Upper lobe of left lung (tissue), 6 donors: ENCODE data around the gene KCNE4. TPM values are rescaled to one million over a fixed set of nuclear protein-coding genes. Genes with fewer than 3 reads are reported as not detected.

ENCODE experiments used
- ATAC-seq, 2 donors: fragments of 200-7000 bp; cut with Tn5 transposase; one replicate each; pipeline ENCODE4 v1.9.1; 2022; ENCODE audit warnings: mild to moderate bottlenecking in 2 of 2, moderate library complexity in 2 of 2; ENCODE audit not compliant: low FRiP score in 2 of 2
- DNase-seq, 2 donors: peaks; one replicate each; pipeline ENCODE4 v3.0.0-alpha.2; 2019 to 2020
- H3K27ac ChIP-seq, 4 donors: fragments of 200-600 bp; sonication (generic); one replicate each; pipeline ENCODE4 v1.5.1; 2016 to 2019
- H3K27me3 ChIP-seq, 4 donors: fragments of 200-600 bp; sonication (generic); one replicate each; pipeline ENCODE4 v1.5.1; 2017 to 2019
- H3K36me3 ChIP-seq, 4 donors: fragments of 200-600 bp; sonication (generic); one replicate each; pipeline ENCODE4 v1.5.1; 2016 to 2019
- H3K4me1 ChIP-seq, 4 donors: fragments of 200-600 bp; sonication (generic); one replicate each; pipeline ENCODE4 v1.5.1; 2018 to 2019
- H3K4me3 ChIP-seq, 4 donors: fragments of 200-600 bp; sonication (generic); one replicate each; pipeline ENCODE4 v1.5.1; 2017 to 2019; ENCODE audit warnings: mild to moderate bottlenecking in 2 of 4, moderate library complexity in 1 of 4
- H3K9me3 ChIP-seq, 4 donors: fragments of 200-600 bp; sonication (generic); one replicate each; pipeline ENCODE4 v1.5.1; 2018 to 2019
- EP300 ChIP-seq, 4 donors: sonication (generic); formaldehyde crosslinking; IDR thresholded peaks; one replicate each; pipeline ENCODE4 v1.5.1; 2017; ENCODE audit warnings: antibody characterized with exemption in 4 of 4, control low read depth in 2 of 4
- POLR2A ChIP-seq, 4 donors: fragments of 450-650 bp; IDR thresholded peaks; one replicate each; pipeline ENCODE4 v1.5.1; 2016 to 2017; ENCODE audit warnings: antibody characterized with exemption in 4 of 4, mild to moderate bottlenecking in 2 of 4
- POLR2AphosphoS5 ChIP-seq, 2 donors: sonication (generic); formaldehyde crosslinking; IDR thresholded peaks; one replicate each; pipeline ENCODE4 v1.5.1; 2017; ENCODE audit warnings: antibody characterized with exemption in 2 of 2
- WGBS, 2 donors: methylation state at CpG; one replicate each; pipeline ENCODE4 v1.1.5; 2017 to 2018; 5-methylcytosine and 5-hydroxymethylcytosine counted together
- total RNA-seq, 6 donors: library from RNA; depleted of rRNA in 4 of 6; stranded (reverse); fragments of >200 nt in 4 of 6; gene quantifications; one replicate each; pipeline versions ENCODE4 v1.1.0 to v1.2.1, GENCODE V29; 2016 to 2021
- TF ChIP-seq, protein P1 (sequence below), 6 experiments: fragments of 450-650 bp in 4 of 6; fragments of 200-600 bp in 2 of 6; sonication (generic) in 2 of 6; IDR thresholded peaks; one replicate each; pipeline ENCODE4 v1.5.1; 2016 to 2019; ENCODE audit warnings: antibody characterized with exemption in 6 of 6
- donor health status: DM: no; HTN: no; CAD: no; lungs with moderate emphysema.
- donor health status: DM: no; HTN: yes; CAD: no; lungs with severe emphysema.

Gene KCNE4
- total RNA-seq, 6 donors from 2014 or later, result 0.20 to 1.9 (median 0.89) TPM; not detected in 1

DNA sequence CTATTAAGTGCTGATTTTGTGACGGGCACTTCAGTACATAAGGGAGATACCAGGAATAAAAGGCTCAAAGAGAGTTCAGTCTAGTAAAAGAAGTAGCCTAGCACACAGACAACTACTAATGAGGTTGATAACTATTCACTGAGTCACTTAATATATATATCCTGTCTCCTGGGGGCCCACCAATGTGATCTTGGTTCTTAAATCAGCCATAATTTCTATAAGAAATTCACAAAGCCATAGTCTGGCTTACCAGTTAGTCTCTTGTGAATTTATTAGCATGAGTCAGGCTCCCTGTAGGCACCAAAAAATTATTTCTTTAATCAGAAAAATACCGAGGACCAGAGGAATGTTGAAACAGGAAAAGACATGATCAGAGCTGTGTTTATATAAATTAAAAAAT, 10.4 kb downstream of the KCNE4 start:
- no peaks in the 10 kb centered on the region for H3K9me3 ChIP-seq
- WGBS, 2 donors, result 63 to 64% methylated on average over 2 of the region's 2 CpGs
- TF ChIP-seq, protein P1, sequence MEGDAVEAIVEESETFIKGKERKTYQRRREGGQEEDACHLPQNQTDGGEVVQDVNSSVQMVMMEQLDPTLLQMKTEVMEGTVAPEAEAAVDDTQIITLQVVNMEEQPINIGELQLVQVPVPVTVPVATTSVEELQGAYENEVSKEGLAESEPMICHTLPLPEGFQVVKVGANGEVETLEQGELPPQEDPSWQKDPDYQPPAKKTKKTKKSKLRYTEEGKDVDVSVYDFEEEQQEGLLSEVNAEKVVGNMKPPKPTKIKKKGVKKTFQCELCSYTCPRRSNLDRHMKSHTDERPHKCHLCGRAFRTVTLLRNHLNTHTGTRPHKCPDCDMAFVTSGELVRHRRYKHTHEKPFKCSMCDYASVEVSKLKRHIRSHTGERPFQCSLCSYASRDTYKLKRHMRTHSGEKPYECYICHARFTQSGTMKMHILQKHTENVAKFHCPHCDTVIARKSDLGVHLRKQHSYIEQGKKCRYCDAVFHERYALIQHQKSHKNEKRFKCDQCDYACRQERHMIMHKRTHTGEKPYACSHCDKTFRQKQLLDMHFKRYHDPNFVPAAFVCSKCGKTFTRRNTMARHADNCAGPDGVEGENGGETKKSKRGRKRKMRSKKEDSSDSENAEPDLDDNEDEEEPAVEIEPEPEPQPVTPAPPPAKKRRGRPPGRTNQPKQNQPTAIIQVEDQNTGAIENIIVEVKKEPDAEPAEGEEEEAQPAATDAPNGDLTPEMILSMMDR (IDR thresholded peaks at IDR 0.05), result no peak
- TF ChIP-seq EP300 (IDR thresholded peaks at IDR 0.05) (no peak), POLR2AphosphoS5 (IDR thresholded peaks at IDR 0.05) (no peak)
- H3K27me3 ChIP-seq, result no peaks in the 10 kb centered on the region
- H3K4me1 ChIP-seq, result peaks cover 0 to under 1% (median 0%) of the 10 kb centered on the region in 4 donors
- no peak overlapping the region for H3K27ac ChIP-seq
- no peak overlapping the region for H3K4me3 ChIP-seq
- DNase-seq (no peak), ATAC-seq (no peak)
- no peaks in the 10 kb centered on the region for H3K36me3 ChIP-seq

DNA sequence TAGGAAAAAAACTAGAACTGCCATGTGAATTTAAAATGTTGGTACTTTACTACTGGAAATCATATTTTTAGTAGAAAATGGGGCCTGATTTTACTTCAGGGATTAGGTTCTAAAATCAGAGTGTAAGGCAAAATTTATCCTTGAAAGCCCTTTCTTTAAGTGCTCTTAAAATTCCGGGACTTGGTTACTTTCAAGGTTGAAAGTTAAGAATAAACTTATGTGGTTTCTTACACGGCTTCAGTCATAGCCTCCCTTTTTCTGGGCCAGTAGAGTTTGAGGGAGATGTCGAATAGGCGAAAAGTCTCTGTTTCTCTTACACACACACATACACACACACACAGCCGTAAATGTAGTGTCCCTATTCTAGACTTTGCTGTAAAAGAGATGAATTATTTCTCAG, 13.1 kb downstream of the KCNE4 start:
- DNase-seq (no peak), ATAC-seq (no peak)
- Histone ChIP-seq H3K27me3 (no peaks in the 10 kb centered on the region), H3K36me3 (no peaks in the 10 kb centered on the region), H3K4me3 (no peak overlapping the region), H3K27ac (no peak overlapping the region), H3K9me3 (no peaks in the 10 kb centered on the region), H3K4me1 (no peaks in the 10 kb centered on the region)
- TF ChIP-seq POLR2A (IDR thresholded peaks at IDR 0.05), result no peak
- no peak for TF ChIP-seq POLR2AphosphoS5 (IDR thresholded peaks at IDR 0.05)
- TF ChIP-seq, protein P1 (IDR thresholded peaks at IDR 0.05), result no peak
- TF ChIP-seq EP300 (IDR thresholded peaks at IDR 0.05), result no peak
- whole genome bisulfite sequencing, 2 donors, result 63 to 75% methylated on average over 5 of the region's 5 CpGs

DNA sequence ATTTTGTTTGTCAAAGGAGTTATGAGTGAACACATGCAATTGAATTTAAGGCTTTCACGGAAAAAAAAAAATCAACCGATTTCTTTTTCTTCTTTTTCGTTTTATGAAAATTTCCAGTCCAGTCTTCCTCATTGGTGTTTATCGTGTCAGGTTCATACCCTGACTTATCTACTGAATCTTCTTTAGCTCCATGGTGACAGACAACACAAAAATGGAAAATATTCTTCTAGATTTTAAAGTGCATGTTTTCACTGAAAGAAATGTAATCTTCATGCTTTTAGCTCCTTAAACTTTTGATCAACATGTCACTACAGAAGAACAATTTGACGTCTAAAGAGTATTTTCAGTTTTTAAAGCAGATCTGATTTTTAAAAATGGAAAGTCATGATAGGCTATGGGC, 14.7 kb downstream of the KCNE4 start:
- H3K9me3 ChIP-seq, result no peaks in the 10 kb centered on the region

DNA sequence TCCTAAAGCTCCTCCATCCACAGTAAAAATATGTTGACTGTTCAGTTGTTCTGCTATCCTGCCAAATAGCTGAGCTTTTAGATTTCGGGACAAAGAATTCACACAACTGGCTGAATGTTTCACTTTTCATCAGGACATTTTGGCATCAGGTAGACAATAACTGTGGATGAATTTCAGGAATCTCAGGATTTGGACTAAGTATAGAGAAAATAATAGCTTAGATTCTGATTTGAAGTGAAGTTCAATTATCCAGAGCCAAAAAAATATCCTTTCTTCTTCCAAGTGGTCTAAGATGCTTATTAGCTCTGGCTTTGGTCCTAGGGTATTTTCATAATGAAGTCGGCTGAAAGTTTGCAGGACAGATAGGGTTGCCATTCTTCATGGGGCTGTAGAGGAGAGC, 16.1 kb downstream of the KCNE4 start:
- H3K4me3 ChIP-seq, result no peak overlapping the region
- WGBS, 2 donors, result 70 to 74% methylated on average over 2 of the region's 2 CpGs

More for the DNA sequence above, 14.7 kb downstream of the KCNE4 start:
- H3K27me3 ChIP-seq, result no peaks in the 10 kb centered on the region
- no peak overlapping the region for H3K27ac ChIP-seq
- 92 to 93% methylated on average over 5 of the region's 5 CpGs for WGBS, 2 donors
- DNase-seq (no peak), ATAC-seq (no peak)
- TF ChIP-seq, protein P1 (IDR thresholded peaks at IDR 0.05), result no peak
- TF ChIP-seq EP300 (IDR thresholded peaks at IDR 0.05) (no peak), POLR2A (IDR thresholded peaks at IDR 0.05) (no peak), POLR2AphosphoS5 (IDR thresholded peaks at IDR 0.05) (no peak)
- no peaks in the 10 kb centered on the region for H3K4me1 ChIP-seq
- no peak overlapping the region for H3K4me3 ChIP-seq
- H3K36me3 ChIP-seq, result no peaks in the 10 kb centered on the region

DNA sequence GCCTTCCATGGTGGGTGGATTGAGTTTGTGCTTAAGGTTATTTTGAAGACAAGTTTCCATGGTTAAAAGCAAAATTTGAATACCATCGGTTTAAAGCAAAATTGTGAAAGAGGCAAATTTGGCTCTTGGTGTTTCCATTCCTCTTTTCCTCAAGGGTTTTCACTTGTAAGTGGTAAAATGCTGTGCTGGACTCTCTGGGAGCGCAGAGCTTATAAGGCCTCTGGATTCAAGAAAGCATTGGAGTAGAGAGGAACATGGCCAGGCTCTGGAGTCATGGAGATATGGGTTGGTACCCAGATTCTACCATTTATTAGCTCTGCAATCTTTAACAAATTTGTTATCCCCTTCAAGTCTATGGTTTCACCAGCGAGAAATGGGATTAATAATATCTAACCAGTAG, 17.5 kb downstream of the KCNE4 start:
- no peak for ATAC-seq
- H3K9me3 ChIP-seq, result no peaks in the 10 kb centered on the region
- H3K4me1 ChIP-seq, result no peaks in the 10 kb centered on the region
- H3K27me3 ChIP-seq, result no peaks in the 10 kb centered on the region
- H3K27ac ChIP-seq, result no peak overlapping the region
- 84 to 90% methylated on average over 3 of the region's 3 CpGs for WGBS, 2 donors
- no peaks in the 10 kb centered on the region for H3K36me3 ChIP-seq
- TF ChIP-seq, protein P1 (IDR thresholded peaks at IDR 0.05), result no peak
- TF ChIP-seq EP300 (IDR thresholded peaks at IDR 0.05) (no peak), POLR2AphosphoS5 (IDR thresholded peaks at IDR 0.05) (no peak)
- no peak overlapping the region for H3K4me3 ChIP-seq
- no peak for DNase-seq

More for the DNA sequence above, 16.1 kb downstream of the KCNE4 start:
- no peak for DNase-seq
- H3K9me3 ChIP-seq, result no peaks in the 10 kb centered on the region
- no peaks in the 10 kb centered on the region for H3K27me3 ChIP-seq
- H3K27ac ChIP-seq, result no peak overlapping the region
- H3K36me3 ChIP-seq, result no peaks in the 10 kb centered on the region
- no peaks in the 10 kb centered on the region for H3K4me1 ChIP-seq
- TF ChIP-seq EP300 (IDR thresholded peaks at IDR 0.05) (no peak), POLR2A (IDR thresholded peaks at IDR 0.05) (no peak), POLR2AphosphoS5 (IDR thresholded peaks at IDR 0.05) (no peak)
- TF ChIP-seq, protein P1 (IDR thresholded peaks at IDR 0.05), result no peak
- ATAC-seq, result no peak
